Measurements from ENCODE around the gene MAPK1.
"Not testable (repeated sequence)": the region's sequence is repeated elsewhere in the genome, so short reads cannot be mapped to it uniquely, and the experiment has no call there.

Gene MAPK1

DNA sequence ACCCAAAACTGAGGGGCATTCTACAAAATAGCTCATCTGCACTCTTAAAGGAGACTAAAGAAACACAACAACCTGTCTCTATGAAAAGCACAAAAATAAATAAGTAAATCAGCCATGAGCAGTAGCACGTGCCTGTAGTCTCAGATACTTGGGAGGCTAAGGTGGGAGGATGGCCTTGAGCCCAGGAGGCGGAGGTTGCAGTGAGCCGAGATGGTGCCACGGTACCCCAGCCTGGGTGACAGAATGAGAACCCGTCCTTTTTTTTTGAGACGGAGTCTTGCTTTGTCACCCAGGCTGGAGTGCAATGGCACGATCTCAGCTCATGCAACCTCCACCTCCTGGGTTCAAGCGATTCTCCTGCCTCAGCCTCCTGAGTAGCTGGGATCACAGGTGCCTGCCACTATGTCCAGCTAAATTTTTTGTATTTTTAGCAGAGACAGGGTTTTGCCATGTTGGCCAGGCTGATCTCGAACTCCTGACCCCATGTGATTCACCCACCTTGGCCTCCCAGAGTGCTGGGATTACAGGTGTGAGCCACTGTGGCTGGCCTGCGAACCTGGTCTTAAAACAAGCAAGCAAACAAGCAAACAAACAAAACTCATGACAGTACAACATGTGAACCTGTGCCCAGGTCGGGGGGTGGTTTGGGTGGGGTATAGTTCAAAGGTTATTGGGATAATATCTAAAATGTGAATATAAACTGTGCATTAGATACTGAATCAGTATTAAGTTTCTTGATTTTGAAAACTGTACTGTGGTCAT, 76.4 kb downstream of the MAPK1 start:
- not testable (repeated sequence) for DNase-seq (ENCODE audit: low spot score)

DNA sequence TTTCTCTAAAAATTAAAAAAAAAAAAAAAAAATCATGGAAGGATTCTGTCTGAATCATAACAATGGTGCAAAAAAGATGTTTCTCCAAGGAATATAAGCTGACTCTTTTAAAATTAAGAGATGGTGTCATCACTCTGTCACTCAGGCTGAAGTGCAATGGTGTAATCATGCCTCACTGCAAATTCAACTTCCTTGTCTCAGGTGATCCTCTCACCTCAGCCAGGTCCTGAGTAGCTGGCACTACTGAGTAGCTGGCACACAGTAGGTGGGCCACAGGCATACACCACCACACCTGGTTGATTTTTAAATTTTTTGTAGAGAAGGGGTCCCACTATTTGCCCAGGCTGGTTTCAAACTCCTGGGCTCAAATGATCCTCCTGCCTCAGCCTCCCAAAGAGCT, 77.1 kb downstream of the MAPK1 start:
- no peak for DNase-seq (ENCODE audit: low spot score)

DNA sequence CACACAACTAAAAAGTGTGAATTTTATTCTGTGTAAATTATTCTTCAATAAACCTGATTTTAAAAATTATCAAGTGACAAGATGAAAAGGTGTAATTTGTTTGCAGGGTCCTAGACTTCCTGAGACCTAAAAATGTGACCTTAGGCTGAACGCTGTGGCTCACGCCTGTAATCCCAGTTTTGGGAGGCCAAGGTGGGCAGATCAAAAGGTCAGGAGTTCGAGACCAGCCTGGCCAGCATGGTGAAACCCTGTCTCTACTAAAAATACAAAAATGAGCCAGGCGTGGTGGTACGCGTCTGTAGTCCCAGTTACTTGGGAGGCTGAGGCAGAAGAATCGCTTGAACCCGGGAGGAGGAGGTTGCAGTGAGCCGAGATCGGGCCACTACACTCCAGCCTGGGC, 79.9 kb downstream of the MAPK1 start:
- DNase-seq (ENCODE audit: low spot score) = not testable (repeated sequence)

DNA sequence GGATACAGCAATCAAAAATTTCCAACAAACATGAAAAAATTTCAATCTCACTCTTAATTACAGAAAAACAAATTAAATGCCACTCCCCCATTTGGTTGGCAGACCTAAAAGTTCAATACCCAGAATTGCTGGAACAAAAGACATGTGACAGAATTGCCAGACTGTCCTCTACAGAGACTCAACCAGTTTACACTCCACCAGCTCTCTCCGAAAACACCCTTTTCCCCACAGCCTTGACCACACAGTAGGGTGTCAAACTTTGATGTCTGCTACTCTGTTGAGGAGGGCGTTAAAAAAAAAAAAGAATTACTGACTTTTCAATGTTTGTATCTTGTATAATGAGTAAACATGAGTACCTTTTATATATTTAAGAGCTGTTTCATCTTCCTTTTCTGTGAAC, 87.2 kb downstream of the MAPK1 start:
- no peak for DNase-seq (ENCODE audit: low spot score)

DNA sequence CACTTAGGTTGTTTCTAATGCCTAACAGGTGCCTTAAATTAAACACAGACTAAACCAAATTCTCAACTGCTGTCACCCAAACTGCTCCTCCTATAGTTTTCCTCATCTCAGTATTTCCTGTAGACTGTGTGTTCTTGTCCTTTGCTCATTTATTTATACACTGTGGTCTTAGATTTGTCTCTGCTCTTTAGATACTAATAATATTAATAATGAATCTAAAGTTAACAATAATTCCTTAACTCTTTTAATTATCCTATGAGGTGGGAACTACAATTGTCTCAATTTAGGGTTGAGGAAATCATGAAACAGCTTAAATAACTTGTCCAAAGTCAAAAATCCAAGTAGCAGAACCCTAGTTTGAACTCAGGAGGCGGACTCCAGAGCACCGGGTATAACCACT, 88.0 kb downstream of the MAPK1 start:
- no peak for DNase-seq (ENCODE audit: low spot score)

DNA sequence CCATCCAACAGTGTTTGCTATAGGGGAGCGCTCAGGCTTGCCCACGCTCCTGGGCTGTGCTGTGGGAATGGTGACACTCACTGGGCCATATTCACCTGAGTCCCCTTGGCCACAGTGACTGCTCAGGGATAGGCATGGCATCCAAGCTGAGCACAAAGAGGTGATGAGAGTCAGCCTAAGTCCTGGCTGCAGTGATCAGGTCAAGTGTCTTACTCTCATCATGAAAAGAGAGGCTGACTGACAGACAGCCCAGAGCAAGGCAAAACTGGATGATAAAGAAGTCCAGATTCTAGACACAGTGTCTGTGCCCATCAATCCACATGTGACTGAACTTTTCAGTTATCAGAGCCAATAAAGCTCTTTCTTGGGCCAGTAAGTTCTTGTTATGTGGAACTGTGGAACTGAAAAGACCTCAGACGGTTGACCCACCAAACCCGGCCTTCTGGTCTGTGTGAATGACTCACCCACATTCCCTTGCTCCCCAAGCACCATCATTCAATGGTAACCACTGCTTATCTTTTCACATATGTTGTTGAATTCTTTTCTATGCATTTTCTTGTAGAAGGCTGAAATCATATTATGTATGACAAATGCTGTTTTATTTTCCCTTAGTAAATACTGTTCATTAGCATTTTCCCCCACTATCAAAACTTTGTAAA, 88.6 kb downstream of the MAPK1 start:
- DNase-seq (ENCODE audit: low spot score) = no peak

DNA sequence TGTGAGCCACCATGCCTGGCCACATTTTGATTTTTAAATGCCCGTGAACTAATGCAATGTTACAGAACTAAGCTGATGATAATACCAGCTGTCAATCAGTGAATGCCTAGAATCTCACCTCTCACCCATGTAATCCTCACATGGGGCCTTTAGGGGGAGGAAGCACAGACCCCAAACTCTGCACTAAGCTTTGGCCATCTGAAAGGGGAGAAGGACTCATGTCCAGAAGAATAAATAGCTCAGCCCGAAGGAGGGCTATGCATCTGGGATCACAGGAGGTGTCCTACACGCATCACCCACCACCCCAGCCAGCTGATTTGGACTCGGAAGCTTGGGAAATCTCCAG, 95.8 kb downstream of the MAPK1 start:
- DNase-seq (ENCODE audit: low spot score) = no peak

DNA sequence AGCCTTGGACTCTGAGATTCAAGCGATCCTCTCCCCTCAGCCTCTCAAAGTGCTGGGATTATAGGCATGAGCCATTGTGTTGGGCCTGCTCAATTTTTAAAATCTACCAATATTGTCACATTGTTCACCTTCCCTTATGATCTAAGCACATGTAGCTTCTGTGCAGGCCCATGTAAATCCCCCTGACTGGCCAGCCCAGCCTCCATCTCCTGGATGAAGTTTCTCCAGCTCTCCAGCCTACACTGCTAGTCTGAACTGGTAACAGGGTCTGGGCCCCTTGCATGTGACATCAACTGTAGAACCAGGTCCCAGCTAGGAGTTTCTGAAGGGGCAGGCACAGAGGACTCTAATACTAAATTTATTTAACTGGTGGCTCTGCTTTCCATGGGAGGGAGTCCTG, 99.0 kb downstream of the MAPK1 start:
- DNase-seq (ENCODE audit: low spot score) = no peak

DNA sequence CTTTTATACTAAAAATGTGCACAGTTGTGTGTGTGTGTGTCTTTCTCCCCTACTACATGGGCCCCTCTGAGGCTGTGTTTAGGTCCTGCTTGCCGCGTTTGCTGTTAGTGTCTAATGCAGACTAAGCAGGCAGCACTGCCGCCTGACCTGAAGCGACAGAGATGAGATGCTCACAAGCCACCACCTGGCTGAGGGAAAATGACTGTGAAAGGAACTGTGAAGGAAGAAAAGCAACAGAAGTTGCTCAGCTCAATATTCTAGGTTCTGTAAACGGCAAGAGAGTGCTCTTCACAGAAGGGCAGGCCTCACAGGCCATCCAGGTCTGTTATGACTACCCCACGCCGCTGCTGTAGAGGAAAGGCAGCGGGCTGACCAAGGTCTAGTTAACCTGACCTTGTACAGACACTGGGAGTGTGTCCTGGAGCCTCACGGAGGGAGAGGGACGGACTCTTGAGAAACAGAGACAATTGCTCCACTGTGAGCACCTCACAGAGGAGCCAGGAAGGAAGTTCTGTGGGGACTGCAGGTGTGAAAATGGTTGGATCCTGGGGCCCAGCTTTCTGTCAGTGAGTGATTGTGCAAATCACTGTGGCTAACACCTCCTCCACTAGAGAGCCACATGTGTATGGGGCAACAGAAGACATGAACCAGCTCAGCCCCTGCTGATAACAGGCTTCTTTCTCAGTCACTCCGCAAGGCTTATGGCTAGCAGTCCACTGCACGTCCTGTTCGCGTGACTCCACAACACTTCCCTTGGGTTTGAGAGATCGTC, 100.6 kb downstream of the MAPK1 start:
- DNase-seq (ENCODE audit: low spot score) = no peak

DNA sequence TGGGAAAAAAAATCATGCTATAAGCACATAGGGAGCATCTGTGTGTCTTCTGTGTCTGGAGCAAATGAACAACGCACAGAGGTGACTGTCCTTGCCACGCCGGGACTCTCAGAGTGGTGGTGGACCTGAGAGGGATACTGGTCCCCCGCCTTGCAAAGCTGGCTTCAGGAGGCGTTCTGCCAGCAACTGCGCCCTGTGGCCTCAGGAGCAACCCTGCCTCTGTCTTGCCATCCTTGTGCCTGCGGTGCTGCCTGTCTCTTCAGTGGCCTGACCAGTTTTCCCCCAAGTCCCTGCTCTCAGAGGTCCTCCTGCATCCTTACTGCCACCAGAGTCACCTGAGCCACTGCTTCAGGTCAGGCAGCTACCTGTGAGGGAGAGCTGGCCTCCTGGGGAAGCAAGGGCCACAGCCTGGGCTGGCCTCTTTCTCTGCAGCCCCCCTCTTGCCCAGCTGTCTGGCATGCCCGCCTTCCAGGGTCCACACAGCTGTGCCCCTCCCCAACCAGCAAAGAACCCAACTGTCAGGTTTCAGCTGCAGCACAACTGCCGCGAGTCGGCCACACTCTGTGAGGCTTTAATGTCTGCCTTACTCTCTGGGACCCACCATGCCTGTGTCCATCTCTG, 101.4 kb downstream of the MAPK1 start:
- no peak for DNase-seq (ENCODE audit: low spot score)

DNA sequence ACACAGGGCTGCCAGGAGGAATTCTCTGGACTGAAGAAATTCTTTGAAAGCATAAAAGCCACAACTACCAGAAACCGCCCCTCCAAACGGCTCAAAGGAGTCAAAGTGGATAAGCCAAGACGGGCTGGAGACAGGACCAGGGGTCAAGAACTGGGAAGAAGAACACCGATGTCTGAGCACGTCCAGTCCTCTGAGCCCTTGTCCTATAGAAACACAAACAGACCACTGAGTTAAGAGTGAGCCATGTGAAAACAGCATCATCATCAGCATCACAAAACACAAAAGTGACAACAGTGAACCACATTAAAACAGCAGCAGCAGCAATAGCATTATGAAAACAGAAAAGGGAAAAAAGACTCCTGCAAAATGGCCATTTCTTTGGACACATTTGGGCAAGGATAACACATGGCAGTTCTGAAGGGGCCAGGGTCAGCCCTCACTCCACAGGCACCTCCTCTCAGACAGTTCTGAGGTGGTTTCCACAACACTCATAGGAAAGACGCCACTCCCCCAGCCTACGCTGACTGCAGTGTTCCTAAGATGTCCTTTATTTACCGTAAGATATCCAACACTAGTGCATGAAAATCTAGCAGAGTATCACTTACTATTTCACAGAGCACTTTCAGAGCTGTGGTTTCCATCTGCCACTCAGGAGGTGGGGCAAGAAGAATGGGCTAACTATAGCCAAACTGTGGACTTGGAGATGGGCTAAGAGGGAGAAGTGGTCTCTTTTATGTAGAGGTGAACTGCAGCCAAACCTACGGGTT, 103.2 kb downstream of the MAPK1 start:
- DNase-seq (ENCODE audit: low spot score) = no peak

DNA sequence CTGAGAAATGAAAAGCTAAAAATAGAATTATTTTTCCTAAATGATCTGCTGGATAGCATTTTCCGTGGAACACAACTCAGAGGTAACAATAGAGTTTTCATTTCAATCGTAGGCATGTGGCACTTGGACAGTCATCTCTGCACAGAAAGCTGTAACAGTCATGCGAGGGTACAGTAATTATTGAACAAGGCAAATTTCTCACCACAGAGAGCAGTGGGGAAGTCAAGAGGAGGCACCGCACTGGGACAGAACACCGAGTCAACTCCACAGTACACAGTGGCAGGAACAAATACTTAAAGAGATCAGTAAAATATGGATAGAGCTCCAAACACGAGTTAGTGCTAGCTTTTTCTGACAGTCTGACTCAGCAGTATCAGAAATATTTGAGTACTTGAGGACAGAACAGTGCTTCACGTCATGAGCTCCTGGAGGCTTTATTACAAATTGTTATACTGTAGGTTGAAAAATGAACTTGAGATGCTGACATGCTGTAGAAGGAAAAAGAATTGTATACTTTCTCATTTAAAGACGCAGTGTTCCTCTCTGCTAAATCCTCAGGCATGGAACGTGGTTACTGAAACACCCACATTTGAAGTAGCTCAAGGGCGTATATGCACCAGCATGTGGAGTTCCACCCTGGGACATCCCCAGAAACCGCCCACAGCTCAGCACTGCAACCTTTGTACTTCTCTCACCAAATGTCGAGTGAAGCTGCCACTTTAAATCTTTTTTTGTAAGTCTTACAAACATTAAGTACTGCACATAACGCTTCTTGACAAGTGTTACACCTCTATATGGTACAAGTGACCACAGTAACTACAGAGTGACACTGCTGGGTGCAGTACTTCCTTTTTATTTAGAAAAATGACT, 104.5 kb downstream of the MAPK1 start:
- no peak for DNase-seq (ENCODE audit: low spot score)

DNA sequence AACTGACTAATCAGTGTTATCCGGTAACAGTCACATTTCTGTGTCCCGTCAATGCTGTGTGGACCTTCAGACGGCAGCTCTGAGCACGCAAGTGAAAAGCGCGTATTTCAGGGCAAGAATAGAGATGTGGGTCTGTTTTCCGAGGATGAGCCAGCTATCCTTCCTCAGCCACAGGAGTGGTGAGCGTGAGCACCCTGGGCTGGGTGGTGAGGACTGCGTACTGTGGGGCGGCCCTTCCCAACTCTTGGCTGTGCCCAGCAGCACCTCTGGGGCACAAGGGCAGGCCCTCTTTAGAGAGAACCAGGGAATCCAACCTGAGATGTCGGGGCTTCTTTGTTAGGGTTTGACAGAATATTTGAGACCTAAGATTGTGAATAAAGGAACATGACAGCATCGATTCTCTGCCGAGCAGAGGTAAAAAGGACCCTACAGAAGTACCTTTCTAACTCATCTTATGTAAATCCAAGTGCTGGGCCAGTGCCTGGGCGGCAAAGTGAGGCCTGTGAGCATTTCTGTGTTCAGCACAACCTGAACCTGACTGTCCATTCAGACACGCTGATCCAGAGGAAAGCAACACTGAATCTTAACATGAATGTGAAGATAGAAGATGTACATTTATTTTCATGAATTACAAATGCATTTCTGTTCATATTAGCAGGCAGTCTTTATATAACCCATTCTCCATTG, 105.3 kb downstream of the MAPK1 start:
- DNase-seq (ENCODE audit: low spot score) = no peak

DNA sequence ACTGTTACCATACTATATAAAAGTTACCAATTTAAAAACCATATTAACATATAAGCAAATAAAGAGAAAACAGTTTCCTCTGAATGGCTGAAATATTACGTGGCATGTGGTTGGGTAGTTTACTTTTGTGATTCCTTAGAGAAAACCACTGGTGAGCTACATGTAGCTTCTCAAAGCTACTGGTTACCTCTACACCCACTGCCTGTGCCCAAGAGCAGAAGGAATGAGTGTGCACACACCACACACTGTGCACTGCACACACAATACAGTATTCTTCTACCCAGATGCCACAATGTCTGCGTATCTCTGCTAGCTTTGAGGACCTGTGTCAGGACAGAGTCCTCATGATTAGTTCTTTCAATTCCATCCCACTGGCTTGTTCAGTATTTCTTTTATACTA, 106.4 kb downstream of the MAPK1 start:
- no peak for DNase-seq (ENCODE audit: low spot score)

DNA sequence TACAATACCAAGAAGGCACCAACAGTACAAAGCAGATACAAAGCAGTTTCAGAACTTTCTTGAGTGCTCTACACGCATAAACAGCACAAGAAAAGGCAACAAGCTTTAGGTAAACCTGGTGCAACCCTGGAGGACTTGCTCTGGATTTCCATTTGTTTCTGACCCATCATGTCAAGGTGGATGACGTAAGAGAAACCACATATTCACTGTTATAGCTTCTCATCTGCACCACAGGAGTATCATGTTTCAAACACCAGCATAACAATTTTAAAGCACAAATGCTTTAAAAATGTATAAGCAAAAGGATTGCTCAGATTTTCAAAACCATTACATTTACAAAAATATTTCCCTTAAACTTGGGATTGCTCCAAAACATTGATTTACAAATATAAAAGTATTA, 106.8 kb downstream of the MAPK1 start:
- no peak for DNase-seq (ENCODE audit: low spot score)

DNA sequence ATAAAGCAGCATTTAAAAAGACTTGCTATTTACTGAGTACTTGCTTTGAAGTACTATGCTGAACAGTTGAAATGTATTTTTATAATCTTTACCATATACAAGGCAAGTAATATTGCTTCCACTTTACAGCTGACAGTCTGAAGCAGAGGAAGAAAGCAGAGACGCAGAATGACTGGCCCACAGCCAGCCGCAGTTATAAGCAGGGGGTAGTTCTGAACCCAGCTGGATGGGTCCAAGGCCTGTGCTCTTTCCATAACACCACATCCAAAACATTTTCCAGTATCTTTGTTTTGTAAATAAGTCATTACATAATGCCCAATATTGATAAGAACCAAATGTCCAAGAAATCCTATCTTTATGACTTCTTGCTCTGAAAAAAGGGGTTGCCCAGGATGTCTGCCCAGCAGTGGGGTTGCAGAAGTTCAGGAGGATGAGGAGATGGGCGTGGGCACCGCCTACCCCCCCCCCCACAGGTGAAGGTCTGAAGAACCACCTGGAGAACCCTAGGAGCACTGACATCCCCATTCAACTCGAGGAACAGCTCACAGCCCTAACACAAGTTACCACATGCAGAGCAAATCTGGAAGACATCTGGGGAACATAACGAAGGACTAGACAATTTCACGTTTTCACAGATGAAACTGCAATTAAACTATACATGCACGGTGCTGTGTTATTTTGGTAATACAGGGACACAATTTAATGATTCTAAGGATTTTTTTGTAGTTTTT, 107.6 kb downstream of the MAPK1 start:
- DNase-seq (ENCODE audit: low spot score) = no peak

DNA sequence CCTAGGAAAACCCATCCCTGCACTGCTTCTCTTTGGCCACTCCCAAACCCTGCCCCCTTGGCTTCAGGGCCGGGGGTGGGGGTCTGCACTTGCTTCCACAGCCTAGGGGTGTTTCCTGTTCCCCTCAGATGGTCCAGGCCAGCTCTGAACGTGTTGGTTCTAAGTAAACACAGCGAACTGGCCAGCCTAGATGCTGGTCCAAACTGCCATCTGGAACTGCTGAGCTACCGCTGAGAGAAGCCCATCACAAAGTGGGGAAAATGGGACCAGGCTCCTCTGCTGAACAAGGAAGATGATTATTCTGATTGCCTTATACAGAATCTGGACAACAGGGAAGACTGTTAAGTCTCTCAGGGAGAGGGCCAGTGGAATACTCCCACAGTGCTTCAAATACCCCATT, 108.4 kb downstream of the MAPK1 start:
- no peak for DNase-seq (ENCODE audit: low spot score)

DNA sequence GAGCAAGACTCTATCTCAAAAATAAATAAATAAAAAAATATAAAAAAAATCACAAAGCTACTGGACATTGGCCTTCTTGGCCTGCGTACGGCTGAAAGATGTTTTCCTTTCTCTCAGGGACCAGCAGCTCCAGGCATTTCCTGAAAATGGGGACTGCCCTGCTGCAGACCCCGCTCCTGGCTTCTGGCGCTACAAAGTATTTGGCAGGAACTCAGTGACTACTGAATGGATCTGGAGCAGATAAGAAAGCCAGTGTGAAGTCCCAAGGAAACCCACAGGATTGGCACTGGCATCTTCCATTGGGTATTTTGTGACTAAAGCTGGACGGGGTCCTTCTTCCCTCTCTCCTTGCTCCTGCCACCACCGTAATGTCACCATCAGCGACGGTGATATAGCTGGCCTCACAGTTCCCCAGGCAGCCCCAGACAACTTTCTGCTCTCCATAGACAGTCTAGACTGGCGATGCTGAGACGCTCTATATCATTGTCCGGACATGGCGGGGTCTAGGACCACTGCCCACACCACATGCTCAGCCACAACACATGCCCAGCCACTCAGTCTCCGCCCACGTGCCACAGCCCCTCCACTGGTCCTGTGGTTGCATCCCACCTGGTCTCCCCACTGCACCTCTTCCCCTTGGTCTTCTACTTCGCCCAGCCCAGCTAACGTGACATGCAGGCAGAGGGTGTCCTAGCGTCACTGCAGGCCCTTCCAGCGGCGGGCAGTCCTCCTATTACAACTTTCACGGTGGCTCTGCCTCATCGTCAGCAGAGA, 109.2 kb downstream of the MAPK1 start:
- no peak for DNase-seq (ENCODE audit: low spot score)

DNA sequence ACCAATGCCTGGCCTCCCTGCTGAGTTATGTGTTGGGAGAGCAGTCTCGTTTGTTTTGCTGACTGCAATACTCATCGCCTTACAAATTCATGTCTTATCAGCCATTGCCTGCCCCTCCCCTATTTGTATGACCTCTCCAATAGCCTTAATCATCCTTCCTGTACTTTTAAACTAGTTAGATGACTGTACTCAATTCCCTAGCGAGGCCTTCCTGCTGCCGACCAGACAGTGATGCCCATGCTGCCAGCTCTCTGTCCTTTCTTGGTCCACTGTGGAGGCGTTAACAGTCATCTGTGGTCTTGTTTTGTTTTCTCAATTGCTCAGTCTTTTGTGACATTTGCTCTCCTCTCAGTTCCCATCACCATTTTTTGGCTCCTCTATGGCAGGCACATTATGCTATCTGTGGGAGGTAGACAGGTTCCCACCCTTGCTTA, 111.6 kb downstream of the MAPK1 start:
- no peak for DNase-seq (ENCODE audit: low spot score)
